ENCODE measurements around the gene THOC6.
"Not testable (repeated sequence)": the region's sequence is repeated elsewhere in the genome, so short reads cannot be mapped to it uniquely, and the experiment has no call there.

THOC6 gene

GRCh38 chr16:3071655-3072054, 47.8 kb downstream of the THOC6 start:
- Histone ChIP-seq H3K27ac (ENCODE audit: low read depth, low read length) (no peak overlapping the region), H3K36me3 (ENCODE audit: control insufficient read depth in 1 of 2, insufficient read depth in 2 of 2, low read length in 2 of 2) (peaks cover 0 to 11% of the 10 kb centered on the region in 2 donors), H3K4me3 (ENCODE audit: low read depth in 1 of 2, low read length in 2 of 2) (no peak overlapping the region), H3K27me3 (ENCODE audit: control insufficient read depth in 1 of 2, insufficient read depth in 2 of 2, low read length in 2 of 2) (peaks cover 0 to 6% of the 10 kb centered on the region in 2 donors), H3K9ac (ENCODE audit: low read depth in 1 of 2, low read length in 2 of 2) (no peak overlapping the region), H3K4me1 (ENCODE audit: control insufficient read depth in 1 of 2, insufficient read depth in 2 of 2, low read length in 2 of 2) (peaks cover 0 to 32% of the 10 kb centered on the region in 2 donors), H3K9me3 (ENCODE audit: control insufficient read depth in 1 of 2, low read length in 2 of 2) (no peaks in the 10 kb centered on the region)

- H3K4me3 ChIP-seq (ENCODE audit: low read depth in 1 of 2, low read length in 2 of 2); H3K27ac ChIP-seq (ENCODE audit: low read depth, low read length); H3K9me3 ChIP-seq (ENCODE audit: control insufficient read depth in 1 of 2, low read length in 2 of 2); H3K27me3 ChIP-seq (ENCODE audit: control insufficient read depth in 1 of 2, insufficient read depth in 2 of 2, low read length in 2 of 2); H3K9ac ChIP-seq (ENCODE audit: low read depth in 1 of 2, low read length in 2 of 2): not testable (repeated sequence)
- H3K36me3 ChIP-seq (ENCODE audit: control insufficient read depth in 1 of 2, insufficient read depth in 2 of 2, low read length in 2 of 2): peaks cover 0 to 11% of the 10 kb centered on the region in 2 donors
- peaks cover 0 to 31% of the 10 kb centered on the region in 2 donors for H3K4me1 ChIP-seq (ENCODE audit: control insufficient read depth in 1 of 2, insufficient read depth in 2 of 2, low read length in 2 of 2)
Observed at GRCh38 chr16:3072148-3072547, 48.3 kb downstream of the THOC6 start.

- H3K27me3 ChIP-seq (ENCODE audit: control insufficient read depth in 1 of 2, insufficient read depth in 2 of 2, low read length in 2 of 2); H3K9ac ChIP-seq (ENCODE audit: low read depth in 1 of 2, low read length in 2 of 2); H3K9me3 ChIP-seq (ENCODE audit: control insufficient read depth in 1 of 2, low read length in 2 of 2); H3K4me3 ChIP-seq (ENCODE audit: low read depth in 1 of 2, low read length in 2 of 2): not testable (repeated sequence)
- peak overlapping the region; percentile 10 for H3K27ac ChIP-seq (ENCODE audit: low read depth, low read length)
- peaks cover 0 to 28% of the 10 kb centered on the region in 2 donors for H3K4me1 ChIP-seq (ENCODE audit: control insufficient read depth in 1 of 2, insufficient read depth in 2 of 2, low read length in 2 of 2)
- peaks cover 0 to 11% of the 10 kb centered on the region in 2 donors for H3K36me3 ChIP-seq (ENCODE audit: control insufficient read depth in 1 of 2, insufficient read depth in 2 of 2, low read length in 2 of 2)
Observed at GRCh38 chr16:3072576-3073263, 48.9 kb downstream of the THOC6 start.

- Histone ChIP-seq H3K4me3 (ENCODE audit: low read depth in 1 of 2, low read length in 2 of 2) (peak overlapping the region in 1 of 2 donors; percentile 36), H3K4me1 (ENCODE audit: control insufficient read depth in 1 of 2, insufficient read depth in 2 of 2, low read length in 2 of 2) (peaks cover 0 to 24% of the 10 kb centered on the region in 2 donors)
Observed at GRCh38 chr16:3073448-3073847, 49.6 kb downstream of the THOC6 start.

GRCh38 chr16:3074860-3075522, 51.2 kb downstream of the THOC6 start:
- Histone ChIP-seq H3K4me3 (ENCODE audit: low read depth in 1 of 2, low read length in 2 of 2) (no peak overlapping the region), H3K27ac (ENCODE audit: low read depth, low read length) (peak overlapping the region; percentile 58), H3K9ac (ENCODE audit: low read depth in 1 of 2, low read length in 2 of 2) (no peak overlapping the region), H3K36me3 (ENCODE audit: control insufficient read depth in 1 of 2, insufficient read depth in 2 of 2, low read length in 2 of 2) (no peaks in the 10 kb centered on the region), H3K9me3 (ENCODE audit: control insufficient read depth in 1 of 2, low read length in 2 of 2) (no peaks in the 10 kb centered on the region), H3K4me1 (ENCODE audit: control insufficient read depth in 1 of 2, insufficient read depth in 2 of 2, low read length in 2 of 2) (peaks cover 0 to 24% of the 10 kb centered on the region in 2 donors), H3K27me3 (ENCODE audit: control insufficient read depth in 1 of 2, insufficient read depth in 2 of 2, low read length in 2 of 2) (peaks cover 0 to 6% of the 10 kb centered on the region in 2 donors)

More at GRCh38 chr16:3073448-3073847, 49.6 kb downstream of the THOC6 start:
- peaks cover 0 to 6% of the 10 kb centered on the region in 2 donors for H3K27me3 ChIP-seq (ENCODE audit: control insufficient read depth in 1 of 2, insufficient read depth in 2 of 2, low read length in 2 of 2)
- H3K9ac ChIP-seq (ENCODE audit: low read depth in 1 of 2, low read length in 2 of 2): no peak overlapping the region
- H3K36me3 ChIP-seq (ENCODE audit: control insufficient read depth in 1 of 2, insufficient read depth in 2 of 2, low read length in 2 of 2): peaks cover 0 to 6% of the 10 kb centered on the region in 2 donors
- no peaks in the 10 kb centered on the region for H3K9me3 ChIP-seq (ENCODE audit: control insufficient read depth in 1 of 2, low read length in 2 of 2)
- no peak overlapping the region for H3K27ac ChIP-seq (ENCODE audit: low read depth, low read length)

GRCh38 chr16:3075523-3075915, 51.7 kb downstream of the THOC6 start:
- Histone ChIP-seq H3K27me3 (ENCODE audit: control insufficient read depth in 1 of 2, insufficient read depth in 2 of 2, low read length in 2 of 2) (peaks cover 0 to 6% of the 10 kb centered on the region in 2 donors), H3K4me3 (ENCODE audit: low read depth in 1 of 2, low read length in 2 of 2) (no peak overlapping the region), H3K9ac (ENCODE audit: low read depth in 1 of 2, low read length in 2 of 2) (no peak overlapping the region), H3K4me1 (ENCODE audit: control insufficient read depth in 1 of 2, insufficient read depth in 2 of 2, low read length in 2 of 2) (peaks cover 0 to 24% of the 10 kb centered on the region in 2 donors), H3K9me3 (ENCODE audit: control insufficient read depth in 1 of 2, low read length in 2 of 2) (no peaks in the 10 kb centered on the region), H3K27ac (ENCODE audit: low read depth, low read length) (peak overlapping the region; percentile 58), H3K36me3 (ENCODE audit: control insufficient read depth in 1 of 2, insufficient read depth in 2 of 2, low read length in 2 of 2) (no peaks in the 10 kb centered on the region)

- H3K9me3 ChIP-seq (ENCODE audit: control insufficient read depth in 1 of 2, low read length in 2 of 2); H3K27ac ChIP-seq (ENCODE audit: low read depth, low read length); H3K27me3 ChIP-seq (ENCODE audit: control insufficient read depth in 1 of 2, insufficient read depth in 2 of 2, low read length in 2 of 2); H3K4me3 ChIP-seq (ENCODE audit: low read depth in 1 of 2, low read length in 2 of 2); H3K36me3 ChIP-seq (ENCODE audit: control insufficient read depth in 1 of 2, insufficient read depth in 2 of 2, low read length in 2 of 2); H3K9ac ChIP-seq (ENCODE audit: low read depth in 1 of 2, low read length in 2 of 2): not testable (repeated sequence)
- H3K4me1 ChIP-seq (ENCODE audit: control insufficient read depth in 1 of 2, insufficient read depth in 2 of 2, low read length in 2 of 2): peaks cover 0 to 24% of the 10 kb centered on the region in 2 donors
Observed at GRCh38 chr16:3075946-3076345, 52.1 kb downstream of the THOC6 start.

- Histone ChIP-seq H3K9me3 (ENCODE audit: control insufficient read depth in 1 of 2, low read length in 2 of 2) (no peaks in the 10 kb centered on the region), H3K4me1 (ENCODE audit: control insufficient read depth in 1 of 2, insufficient read depth in 2 of 2, low read length in 2 of 2) (peaks cover 0 to 22% of the 10 kb centered on the region in 2 donors), H3K9ac (ENCODE audit: low read depth in 1 of 2, low read length in 2 of 2) (no peak overlapping the region), H3K36me3 (ENCODE audit: control insufficient read depth in 1 of 2, insufficient read depth in 2 of 2, low read length in 2 of 2) (no peaks in the 10 kb centered on the region), H3K4me3 (ENCODE audit: low read depth in 1 of 2, low read length in 2 of 2) (no peak overlapping the region), H3K27ac (ENCODE audit: low read depth, low read length) (no peak overlapping the region), H3K27me3 (ENCODE audit: control insufficient read depth in 1 of 2, insufficient read depth in 2 of 2, low read length in 2 of 2) (peaks cover 0 to 6% of the 10 kb centered on the region in 2 donors)
Observed at GRCh38 chr16:3076577-3076976, 52.7 kb downstream of the THOC6 start.

All from duodenal mucosa (tissue), 2 donors.